BE2C (cell line): ENCODE data around the gene SETD6.

Experiments
- DNase-seq: peaks from one replicate; pipeline ENCODE4 v3.0.0-alpha.2; 2020
- H3K27me3 ChIP-seq: fragments of 250-450 bp; sonication (Bioruptor Pico); 2 replicates; pipeline ENCODE4 v1.5.1; 2020; ENCODE audit warnings: mild to moderate bottlenecking
- H3K36me3 ChIP-seq: fragments of 250-450 bp; sonication (Bioruptor Pico); 2 replicates; pipeline ENCODE4 v1.5.1; 2020; ENCODE audit warnings: mild to moderate bottlenecking
- H3K4me1 ChIP-seq: fragments of 250-450 bp; sonication (Bioruptor Pico); 2 replicates; pipeline ENCODE4 v1.5.1; 2020
- H3K4me3 ChIP-seq: 2 replicates; pipeline ENCODE4 v1.5.1; 2011; ENCODE audit warnings: low read depth, low read length
- H3K9me3 ChIP-seq: fragments of 250-450 bp; sonication (Bioruptor Pico); 2 replicates; pipeline ENCODE4 v1.5.1; 2020
- TF ChIP-seq, protein P1 (sequence below): IDR thresholded peaks from 2 replicates; pipeline ENCODE4 v1.5.1; 2012; ENCODE audit warnings: mild to moderate bottlenecking, low read depth, low read length

The SETD6 gene

DNA sequence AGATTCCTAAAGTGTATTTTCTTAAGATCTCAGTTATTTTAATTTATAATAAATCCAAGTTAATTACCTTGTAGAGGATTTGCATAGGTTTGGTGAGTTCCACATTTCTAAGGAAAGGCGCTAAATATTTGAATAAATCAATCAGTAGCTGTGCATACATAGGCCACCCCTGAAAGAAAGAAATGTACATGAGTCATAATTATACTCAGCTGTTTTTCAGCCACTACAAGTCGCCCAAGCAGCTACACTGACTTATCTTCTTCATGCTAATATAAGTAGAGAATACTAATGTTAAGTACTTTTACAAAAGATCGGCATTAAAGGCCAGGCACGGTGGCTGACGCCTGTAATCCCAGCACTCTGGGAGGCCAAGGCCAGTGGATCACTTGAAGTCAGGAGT, 14.9 kb downstream of the SETD6 start:
- no peaks in the 10 kb centered on the region; the same call in 1 of the 2 replicates for H3K4me1 ChIP-seq
- no peak overlapping the region for H3K4me3 ChIP-seq
- TF ChIP-seq, protein P1, sequence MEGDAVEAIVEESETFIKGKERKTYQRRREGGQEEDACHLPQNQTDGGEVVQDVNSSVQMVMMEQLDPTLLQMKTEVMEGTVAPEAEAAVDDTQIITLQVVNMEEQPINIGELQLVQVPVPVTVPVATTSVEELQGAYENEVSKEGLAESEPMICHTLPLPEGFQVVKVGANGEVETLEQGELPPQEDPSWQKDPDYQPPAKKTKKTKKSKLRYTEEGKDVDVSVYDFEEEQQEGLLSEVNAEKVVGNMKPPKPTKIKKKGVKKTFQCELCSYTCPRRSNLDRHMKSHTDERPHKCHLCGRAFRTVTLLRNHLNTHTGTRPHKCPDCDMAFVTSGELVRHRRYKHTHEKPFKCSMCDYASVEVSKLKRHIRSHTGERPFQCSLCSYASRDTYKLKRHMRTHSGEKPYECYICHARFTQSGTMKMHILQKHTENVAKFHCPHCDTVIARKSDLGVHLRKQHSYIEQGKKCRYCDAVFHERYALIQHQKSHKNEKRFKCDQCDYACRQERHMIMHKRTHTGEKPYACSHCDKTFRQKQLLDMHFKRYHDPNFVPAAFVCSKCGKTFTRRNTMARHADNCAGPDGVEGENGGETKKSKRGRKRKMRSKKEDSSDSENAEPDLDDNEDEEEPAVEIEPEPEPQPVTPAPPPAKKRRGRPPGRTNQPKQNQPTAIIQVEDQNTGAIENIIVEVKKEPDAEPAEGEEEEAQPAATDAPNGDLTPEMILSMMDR: no peak
- no peaks in the 10 kb centered on the region for H3K27me3 ChIP-seq
- DNase-seq: no peak
- H3K36me3 ChIP-seq: peaks cover 95% of the 10 kb centered on the region
- H3K9me3 ChIP-seq: no peaks in the 10 kb centered on the region

GRCh38 chr16:58532414-58532813, 17.1 kb downstream of the SETD6 start:
- TF ChIP-seq, protein P1: no peak
- H3K36me3 ChIP-seq: peaks cover 93% of the 10 kb centered on the region
- no peaks in the 10 kb centered on the region; the same call in 1 of the 2 replicates for H3K4me1 ChIP-seq
- H3K27me3 ChIP-seq: no peaks in the 10 kb centered on the region
- no peak overlapping the region for H3K4me3 ChIP-seq
- no peaks in the 10 kb centered on the region for H3K9me3 ChIP-seq
- no peak for DNase-seq

DNA sequence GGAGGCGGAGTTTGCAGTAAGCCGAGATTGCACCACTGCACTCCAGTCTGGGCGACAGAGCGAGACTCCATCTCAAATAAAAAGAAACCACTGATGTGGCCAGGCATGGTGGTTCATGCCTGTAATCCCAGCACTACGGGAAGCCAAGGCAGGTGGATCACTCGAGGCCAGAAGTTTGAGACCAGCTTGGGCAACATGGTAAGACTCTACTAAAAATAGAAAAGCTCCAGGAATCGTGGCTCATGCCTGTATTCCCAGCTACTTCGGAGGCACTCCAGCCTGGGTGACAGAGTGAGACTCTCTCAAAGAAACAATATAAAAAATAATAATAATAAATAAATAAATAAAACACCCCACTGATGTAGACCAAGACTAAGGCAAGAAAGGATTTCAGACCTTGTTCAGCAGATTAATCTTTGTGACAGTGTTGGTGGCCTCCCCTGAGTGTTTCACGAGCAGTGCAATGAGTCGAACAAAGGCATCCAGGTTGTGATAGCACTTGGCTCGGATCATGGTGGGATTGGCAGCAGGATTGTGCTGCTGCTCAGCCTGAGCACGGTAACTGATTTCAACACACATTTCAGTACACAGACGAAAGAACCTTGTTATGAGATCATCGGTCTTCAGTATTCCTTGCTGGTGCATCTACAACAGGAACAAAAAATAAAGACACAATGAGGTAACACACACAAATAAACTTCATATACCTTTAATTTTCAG, 18.6 kb downstream of the SETD6 start:
- DNase-seq: no peak
- peaks cover 93% of the 10 kb centered on the region for H3K36me3 ChIP-seq
- no peaks in the 10 kb centered on the region for H3K9me3 ChIP-seq
- TF ChIP-seq, protein P1: no peak
- no peaks in the 10 kb centered on the region; the same call in 1 of the 2 replicates for H3K4me1 ChIP-seq
- H3K27me3 ChIP-seq: no peaks in the 10 kb centered on the region
- H3K4me3 ChIP-seq: no peak overlapping the region

- Histone ChIP-seq H3K9me3 (no peaks in the 10 kb centered on the region), H3K4me3 (no peak overlapping the region), H3K36me3 (peaks cover 95% of the 10 kb centered on the region), H3K4me1 (no peaks in the 10 kb centered on the region; the same call in 1 of the 2 replicates), H3K27me3 (no peaks in the 10 kb centered on the region)
- TF ChIP-seq, protein P1: no peak
- no peak for DNase-seq
These were observed 19.8 kb downstream of the SETD6 start for GRCh38 chr16:58535100-58535499.

GRCh38 chr16:58536278-58536677, 21.0 kb downstream of the SETD6 start:
- no peak overlapping the region for H3K4me3 ChIP-seq
- H3K9me3 ChIP-seq: no peaks in the 10 kb centered on the region
- no peaks in the 10 kb centered on the region; the same call in 1 of the 2 replicates for H3K4me1 ChIP-seq
- H3K27me3 ChIP-seq: no peaks in the 10 kb centered on the region
- no peak for DNase-seq
- TF ChIP-seq, protein P1: no peak
- H3K36me3 ChIP-seq: peaks cover 97% of the 10 kb centered on the region
